ENCODE data around the gene SPECC1L. TPM values are rescaled to one million over a fixed set of nuclear protein-coding genes. Genes with fewer than 3 reads are reported as not detected.
"Not testable (repeated sequence)": the region's sequence is repeated elsewhere in the genome, so short reads cannot be mapped to it uniquely, and the experiment has no call there.

The SPECC1L gene
- total RNA-seq, 2 donors from 2014 or later = 61.9 to 69.1 TPM

DNA sequence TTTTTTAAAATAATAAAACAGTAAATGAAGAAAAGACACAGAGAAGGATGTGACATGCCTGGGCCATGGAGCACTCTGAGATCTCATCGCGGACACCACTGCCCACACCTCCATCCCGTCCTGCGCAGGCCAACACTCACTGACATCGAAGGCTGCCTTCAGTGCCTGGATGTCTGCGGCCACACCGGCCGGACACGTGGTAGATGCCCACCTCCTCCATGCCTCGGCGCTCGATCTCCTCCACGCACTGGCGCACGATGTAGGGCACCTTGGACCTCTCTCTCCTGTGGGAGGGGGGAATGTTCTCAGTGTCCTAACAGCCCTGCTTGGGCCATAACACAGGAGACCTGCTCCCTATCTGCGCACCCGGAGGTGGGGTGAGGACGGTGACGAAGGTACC is 7.2 kb upstream of the SPECC1L start:
- not testable (repeated sequence) for H3K27me3 Mint-ChIP-seq (ENCODE audit: insufficient read depth); H3K9me3 ChIP-seq (ENCODE audit: control insufficient read depth, low read length); H3K27ac Mint-ChIP-seq; H3K4me3 Mint-ChIP-seq; H3K27ac ChIP-seq (ENCODE audit: low read depth, low read length); DNase-seq; H3K4me1 Mint-ChIP-seq; H3K36me3 ChIP-seq (ENCODE audit: control insufficient read depth, insufficient read depth, low read length); H3K4me1 ChIP-seq (ENCODE audit: control insufficient read depth, insufficient read depth, low read length); H3K27me3 ChIP-seq (ENCODE audit: control insufficient read depth, insufficient read depth, low read length, poor library complexity, severe bottlenecking); H3K9ac ChIP-seq (ENCODE audit: extremely low read depth, low read length, poor library complexity, severe bottlenecking); H3K36me3 Mint-ChIP-seq (ENCODE audit: low read depth); H3K9me3 Mint-ChIP-seq; H3K4me3 ChIP-seq (ENCODE audit: low read length)
- 93 to 95% methylated on average over 9 to 15 of the region's 19 CpGs for WGBS, 2 experiments (ENCODE audit: insufficient coverage in 1 of 2, insufficient read length in 1 of 2)

DNA sequence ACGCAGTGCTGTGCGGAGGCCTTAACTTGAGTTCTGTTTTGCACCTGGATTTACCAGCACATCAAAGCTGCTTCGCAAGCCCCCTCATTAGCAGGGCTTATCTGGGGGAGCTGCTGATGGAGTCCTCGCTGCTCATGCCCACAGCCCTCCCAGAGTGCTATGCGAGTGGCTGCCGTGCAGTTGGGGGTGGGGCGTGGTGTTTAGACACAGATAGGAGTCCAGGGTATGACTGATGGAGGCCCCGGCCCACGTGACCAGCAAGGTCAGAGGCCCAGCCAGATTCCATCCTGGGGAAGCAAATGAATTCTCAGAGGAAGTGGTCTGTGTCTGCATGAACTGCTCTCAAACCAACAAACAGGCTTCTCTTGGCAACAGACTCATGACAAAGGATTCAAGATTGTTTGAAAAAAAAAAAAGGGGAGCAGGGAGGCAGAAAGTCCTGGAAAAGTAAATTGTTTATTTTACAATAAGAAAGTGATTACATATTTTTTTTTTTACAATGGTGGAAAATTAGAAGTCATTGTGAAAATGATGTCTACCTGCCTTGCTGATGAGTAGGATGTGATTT is 6.2 kb upstream of the SPECC1L start:
- H3K36me3 ChIP-seq (ENCODE audit: control insufficient read depth, insufficient read depth, low read length); H3K9me3 ChIP-seq (ENCODE audit: control insufficient read depth, low read length); H3K27ac Mint-ChIP-seq; H3K4me1 ChIP-seq (ENCODE audit: control insufficient read depth, insufficient read depth, low read length); H3K27ac ChIP-seq (ENCODE audit: low read depth, low read length); H3K4me1 Mint-ChIP-seq; H3K4me3 ChIP-seq (ENCODE audit: low read length); H3K4me3 Mint-ChIP-seq; DNase-seq; H3K36me3 Mint-ChIP-seq (ENCODE audit: low read depth); H3K27me3 ChIP-seq (ENCODE audit: control insufficient read depth, insufficient read depth, low read length, poor library complexity, severe bottlenecking); H3K27me3 Mint-ChIP-seq (ENCODE audit: insufficient read depth); H3K9me3 Mint-ChIP-seq; H3K9ac ChIP-seq (ENCODE audit: extremely low read depth, low read length, poor library complexity, severe bottlenecking): not testable (repeated sequence)
- 88% methylated on average over 1 of the region's 9 CpGs; no CpG with 5 or more reads in 1 of the 2 experiments for WGBS, 2 experiments (ENCODE audit: insufficient coverage in 1 of 2, insufficient read length in 1 of 2)

DNA sequence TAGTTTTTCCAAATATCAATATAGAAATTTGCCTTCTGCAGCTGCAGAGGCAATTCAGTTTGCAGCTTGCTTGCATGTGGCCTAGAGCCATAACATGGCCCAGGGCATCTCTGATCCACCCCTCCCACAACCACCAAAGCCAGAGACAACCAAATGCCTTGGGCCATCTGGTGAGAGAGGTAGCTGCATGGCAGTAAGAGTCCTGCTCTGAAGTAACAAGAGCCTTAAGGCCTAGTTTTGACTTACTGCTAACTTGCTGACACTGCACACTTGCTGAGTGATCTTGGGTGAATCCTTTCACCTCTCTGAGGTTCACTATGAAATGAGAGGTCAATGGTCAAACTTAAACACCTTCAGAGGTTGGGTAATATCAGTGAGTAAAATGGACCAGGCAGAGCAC is 4.9 kb upstream of the SPECC1L start:
- Mint-ChIP-seq H3K27ac (no peak overlapping the region), H3K27me3 (ENCODE audit: insufficient read depth) (no peaks in the 10 kb centered on the region), H3K4me3 (no peak overlapping the region), H3K4me1 (peaks cover 8% of the 10 kb centered on the region), H3K36me3 (ENCODE audit: low read depth) (no peaks in the 10 kb centered on the region), H3K9me3 (no peaks in the 10 kb centered on the region)
- Histone ChIP-seq H3K27ac (ENCODE audit: low read depth, low read length) (no peak overlapping the region), H3K36me3 (ENCODE audit: control insufficient read depth, insufficient read depth, low read length) (no peaks in the 10 kb centered on the region), H3K27me3 (ENCODE audit: control insufficient read depth, insufficient read depth, low read length, poor library complexity, severe bottlenecking) (no peaks in the 10 kb centered on the region), H3K9me3 (ENCODE audit: control insufficient read depth, low read length) (no peaks in the 10 kb centered on the region), H3K4me3 (ENCODE audit: low read length) (no peak overlapping the region), H3K9ac (ENCODE audit: extremely low read depth, low read length, poor library complexity, severe bottlenecking) (no peak overlapping the region), H3K4me1 (ENCODE audit: control insufficient read depth, insufficient read depth, low read length) (no peaks in the 10 kb centered on the region)
- TF ChIP-seq, protein P1, sequence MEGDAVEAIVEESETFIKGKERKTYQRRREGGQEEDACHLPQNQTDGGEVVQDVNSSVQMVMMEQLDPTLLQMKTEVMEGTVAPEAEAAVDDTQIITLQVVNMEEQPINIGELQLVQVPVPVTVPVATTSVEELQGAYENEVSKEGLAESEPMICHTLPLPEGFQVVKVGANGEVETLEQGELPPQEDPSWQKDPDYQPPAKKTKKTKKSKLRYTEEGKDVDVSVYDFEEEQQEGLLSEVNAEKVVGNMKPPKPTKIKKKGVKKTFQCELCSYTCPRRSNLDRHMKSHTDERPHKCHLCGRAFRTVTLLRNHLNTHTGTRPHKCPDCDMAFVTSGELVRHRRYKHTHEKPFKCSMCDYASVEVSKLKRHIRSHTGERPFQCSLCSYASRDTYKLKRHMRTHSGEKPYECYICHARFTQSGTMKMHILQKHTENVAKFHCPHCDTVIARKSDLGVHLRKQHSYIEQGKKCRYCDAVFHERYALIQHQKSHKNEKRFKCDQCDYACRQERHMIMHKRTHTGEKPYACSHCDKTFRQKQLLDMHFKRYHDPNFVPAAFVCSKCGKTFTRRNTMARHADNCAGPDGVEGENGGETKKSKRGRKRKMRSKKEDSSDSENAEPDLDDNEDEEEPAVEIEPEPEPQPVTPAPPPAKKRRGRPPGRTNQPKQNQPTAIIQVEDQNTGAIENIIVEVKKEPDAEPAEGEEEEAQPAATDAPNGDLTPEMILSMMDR (conservative IDR thresholded peaks at IDR 0.05) = no peak
- peak; percentile 30 for DNase-seq

DNA sequence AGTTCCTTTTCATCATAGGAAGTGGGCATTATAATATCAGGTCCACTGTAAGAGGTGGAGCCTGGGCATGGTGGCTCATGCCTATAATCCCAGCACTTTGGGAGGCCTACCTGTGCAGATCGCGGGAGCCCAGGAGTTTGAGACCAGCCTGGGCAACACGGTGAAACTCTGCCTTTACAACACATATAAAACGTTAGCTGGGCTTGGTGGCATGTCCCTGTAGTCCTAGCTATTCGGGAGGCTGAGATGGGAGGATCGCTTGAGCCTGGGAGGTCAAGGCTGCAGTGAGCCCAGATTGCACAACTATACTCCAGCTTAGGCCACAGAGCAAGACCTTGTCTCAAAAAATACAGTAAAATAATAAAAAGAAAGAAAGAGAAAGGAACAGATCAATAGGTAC is 4.1 kb upstream of the SPECC1L start:
- H3K27me3 Mint-ChIP-seq (ENCODE audit: insufficient read depth); H3K4me1 ChIP-seq (ENCODE audit: control insufficient read depth, insufficient read depth, low read length); H3K4me3 Mint-ChIP-seq; H3K9me3 Mint-ChIP-seq; H3K27ac ChIP-seq (ENCODE audit: low read depth, low read length); H3K36me3 Mint-ChIP-seq (ENCODE audit: low read depth); H3K36me3 ChIP-seq (ENCODE audit: control insufficient read depth, insufficient read depth, low read length); H3K27ac Mint-ChIP-seq; H3K4me1 Mint-ChIP-seq; H3K9ac ChIP-seq (ENCODE audit: extremely low read depth, low read length, poor library complexity, severe bottlenecking); DNase-seq; H3K27me3 ChIP-seq (ENCODE audit: control insufficient read depth, insufficient read depth, low read length, poor library complexity, severe bottlenecking); H3K4me3 ChIP-seq (ENCODE audit: low read length); H3K9me3 ChIP-seq (ENCODE audit: control insufficient read depth, low read length): not testable (repeated sequence)
- 90 to 93% methylated on average over 4 to 6 of the region's 6 CpGs for WGBS, 2 experiments (ENCODE audit: insufficient coverage in 1 of 2, insufficient read length in 1 of 2)
